ENCODE data around the gene ZNRF3.

GRCh38 chr22:28887725-28888459, 4.5 kb downstream of the ZNRF3 start:
- TF ChIP-seq CTCF (IDR thresholded peaks at IDR 0.05) (no peak), POLR2A (IDR thresholded peaks at IDR 0.05) (no peak)
